Trophoblast cell (in vitro differentiated cells and primary cell): Measurements from ENCODE around the gene DBR1.

Source experiments
- DNase-seq, 2 donors: peaks; one replicate each; pipeline ENCODE4 v3.0.0-alpha.2; 2016
- H2AFZ ChIP-seq: 2 replicates; pipeline ENCODE4 v1.6.1; 2013; ENCODE audit warnings: low read length, moderate library complexity, mild to moderate bottlenecking; ENCODE audit not compliant: insufficient read depth, poor library complexity
- H2AK5ac ChIP-seq: 2 replicates; pipeline ENCODE4 v1.6.1; 2013; ENCODE audit warnings: mild to moderate bottlenecking, low read length
- H2BK120ac ChIP-seq: 2 replicates; pipeline ENCODE4 v1.6.1; 2013; ENCODE audit warnings: low read length, mild to moderate bottlenecking, moderate library complexity; ENCODE audit not compliant: insufficient read depth, poor library complexity
- H2BK12ac ChIP-seq: 2 replicates; pipeline ENCODE4 v1.6.1; 2013; ENCODE audit warnings: mild to moderate bottlenecking, low read length, moderate library complexity
- H2BK5ac ChIP-seq: 2 replicates; pipeline ENCODE4 v1.6.1; 2013; ENCODE audit warnings: low read length, low read depth, moderate library complexity, mild to moderate bottlenecking; ENCODE audit not compliant: poor library complexity
- H3K14ac ChIP-seq: 2 replicates; pipeline ENCODE4 v1.6.1; 2013; ENCODE audit warnings: mild to moderate bottlenecking, low read length
- H3K18ac ChIP-seq: 2 replicates; pipeline ENCODE4 v1.6.1; 2013; ENCODE audit warnings: mild to moderate bottlenecking, low read length
- H3K23ac ChIP-seq: 2 replicates; pipeline ENCODE4 v1.6.1; 2013; ENCODE audit warnings: low read length
- H3K27ac ChIP-seq: 2 replicates; pipeline ENCODE4 v1.5.1; 2013; ENCODE audit warnings: low read depth, mild to moderate bottlenecking, inconsistent platforms, low read length, moderate library complexity
- H3K27me3 ChIP-seq: 2 replicates; pipeline ENCODE4 v1.6.1; 2013; ENCODE audit warnings: inconsistent platforms, mild to moderate bottlenecking, low read length, moderate library complexity; ENCODE audit not compliant: insufficient read depth
- H3K36me3 ChIP-seq, 2 experiments: 1 replicate in 1 of 2; 2 replicates in 1 of 2; pipeline ENCODE4 v1.6.1; 2013; ENCODE audit warnings: low read length in 2 of 2, mild to moderate bottlenecking in 2 of 2, moderate library complexity in 1 of 2; ENCODE audit not compliant: insufficient read depth in 2 of 2, control insufficient read depth in 1 of 2
- H3K4ac ChIP-seq: 2 replicates; pipeline ENCODE4 v1.6.1; 2013; ENCODE audit warnings: low read depth, mild to moderate bottlenecking, low read length, moderate library complexity
- H3K4me1 ChIP-seq, 2 experiments: 1 replicate in 1 of 2; 2 replicates in 1 of 2; pipeline ENCODE4 v1.6.1; 2013; ENCODE audit warnings: low read length in 2 of 2, mild to moderate bottlenecking in 2 of 2, moderate library complexity in 1 of 2; ENCODE audit not compliant: insufficient read depth in 2 of 2, control insufficient read depth in 1 of 2
- H3K4me2 ChIP-seq: 2 replicates; pipeline ENCODE4 v1.6.1; 2013; ENCODE audit warnings: inconsistent platforms, mild to moderate bottlenecking, low read length, moderate library complexity
- H3K4me3 ChIP-seq: 2 replicates; pipeline ENCODE4 v1.5.1; 2013; ENCODE audit warnings: mild to moderate bottlenecking, low read depth, low read length, inconsistent platforms
- H3K79me1 ChIP-seq: one replicate; pipeline ENCODE4 v1.6.1; 2013; ENCODE audit warnings: low read length
- H3K79me2 ChIP-seq: 2 replicates; pipeline ENCODE4 v1.6.1; 2013; ENCODE audit warnings: low read length, mild to moderate bottlenecking; ENCODE audit not compliant: control insufficient read depth, insufficient read depth, poor library complexity
- H3K9ac ChIP-seq: 2 replicates; pipeline ENCODE4 v1.6.1; 2013; ENCODE audit warnings: mild to moderate bottlenecking, low read length
- H3K9me3 ChIP-seq: 2 replicates; pipeline ENCODE4 v1.6.1; 2013; ENCODE audit warnings: low read depth, mild to moderate bottlenecking, control low read depth, inconsistent platforms, low read length; ENCODE audit not compliant: insufficient read depth
- H4K12ac ChIP-seq: 2 replicates; pipeline ENCODE4 v1.6.1; 2013; ENCODE audit warnings: low read depth, mild to moderate bottlenecking, low read length, moderate library complexity
- H4K8ac ChIP-seq: 2 replicates; pipeline ENCODE4 v1.6.1; 2013; ENCODE audit warnings: low read depth, mild to moderate bottlenecking, low read length, moderate library complexity
- H4K91ac ChIP-seq: one replicate; pipeline ENCODE4 v1.6.1; 2013; ENCODE audit warnings: low read depth, mild to moderate bottlenecking, low read length, moderate library complexity
- WGBS: extraction: QIAGEN DNeasy Blood & Tissue Kit; methylation state at CpG from one replicate; pipeline ENCODE4 v1.1.7; 2013; ENCODE audit warnings: missing lambda C conversion rate; ENCODE audit not compliant: insufficient read length, insufficient coverage; ENCODE audit errors: extremely low coverage; 5-methylcytosine and 5-hydroxymethylcytosine counted together

The DBR1 gene

DNA sequence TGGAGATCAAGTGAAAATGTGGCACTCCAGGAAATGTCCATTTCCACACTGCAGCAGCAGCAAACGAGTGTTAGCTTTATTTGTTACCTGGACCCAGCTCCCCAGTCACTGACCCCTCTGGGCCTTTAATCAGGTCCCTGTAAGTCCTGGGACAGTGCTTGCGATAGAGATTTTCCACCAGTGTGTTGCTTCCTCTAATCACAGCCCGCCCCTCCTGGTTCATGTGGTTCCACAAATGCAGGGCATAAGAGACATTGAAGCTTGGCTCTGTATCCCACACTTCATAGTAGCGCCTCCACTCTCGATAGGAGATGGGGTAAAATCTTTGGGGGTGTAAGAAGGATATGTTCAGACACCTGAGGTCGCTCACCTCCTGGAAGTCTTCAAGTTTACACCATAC lies 50.5 kb downstream of the DBR1 start:
- H3K79me2 ChIP-seq, result no peaks in the 10 kb centered on the region
- H3K4me3 ChIP-seq, result no peak overlapping the region
- H3K27ac ChIP-seq, result no peak overlapping the region
- H2AK5ac ChIP-seq, result no peak overlapping the region
- peaks cover 2% of the 10 kb centered on the region for H3K9me3 ChIP-seq
- no CpG with 5 or more reads among the region's 6 CpGs for WGBS
- no peaks in the 10 kb centered on the region for H3K36me3 ChIP-seq
- H3K27me3 ChIP-seq, result no peaks in the 10 kb centered on the region
- DNase-seq, result no peak
- no peak overlapping the region for H3K4me2 ChIP-seq
- no peak overlapping the region for H3K23ac ChIP-seq
- no peak overlapping the region for H3K18ac ChIP-seq
- no peak overlapping the region for H2AFZ ChIP-seq
- H3K14ac ChIP-seq, result no peak overlapping the region
- no peak overlapping the region for H3K9ac ChIP-seq
- no peak overlapping the region for H3K4ac ChIP-seq
- no peak overlapping the region for H2BK12ac ChIP-seq
- H4K12ac ChIP-seq, result no peak overlapping the region
- no peak overlapping the region for H2BK5ac ChIP-seq
- H3K4me1 ChIP-seq, result peaks cover 0 to 2% of the 10 kb centered on the region in 2 experiments
- no peak overlapping the region for H4K8ac ChIP-seq
- H2BK120ac ChIP-seq, result no peak overlapping the region
- H4K91ac ChIP-seq, result no peak overlapping the region
- H3K79me1 ChIP-seq, result no peaks in the 10 kb centered on the region

DNA sequence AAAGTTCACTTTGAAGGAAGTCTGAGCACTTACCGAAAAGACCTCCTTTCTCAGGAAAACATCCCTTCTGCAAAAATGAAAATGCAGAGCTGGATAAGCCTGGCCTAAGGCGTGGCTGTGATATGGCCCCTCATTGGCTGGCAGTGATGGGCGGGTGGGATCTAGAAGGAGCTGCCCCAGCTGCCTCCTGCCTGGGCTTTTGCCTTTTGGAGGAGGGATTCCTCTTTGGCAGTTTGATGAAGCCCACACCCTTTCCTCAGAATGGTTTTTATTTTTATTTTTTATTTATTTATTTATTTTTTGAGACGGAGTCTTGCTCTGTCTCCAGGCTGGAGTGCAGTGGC lies 55.3 kb downstream of the DBR1 start:
- no peak overlapping the region for H3K14ac ChIP-seq
- H4K8ac ChIP-seq, result no peak overlapping the region
- H3K79me1 ChIP-seq, result peaks cover 7% of the 10 kb centered on the region
- DNase-seq, result no peak
- no peaks in the 10 kb centered on the region for H3K36me3 ChIP-seq
- H3K4me2 ChIP-seq, result no peak overlapping the region
- no peaks in the 10 kb centered on the region for H3K9me3 ChIP-seq
- no peak overlapping the region for H3K27ac ChIP-seq
- no peak overlapping the region for H4K91ac ChIP-seq
- peaks cover 2% of the 10 kb centered on the region for H3K79me2 ChIP-seq
- H2BK120ac ChIP-seq, result no peak overlapping the region
- H3K4ac ChIP-seq, result no peak overlapping the region
- no peak overlapping the region for H3K23ac ChIP-seq
- H3K18ac ChIP-seq, result no peak overlapping the region
- H2BK12ac ChIP-seq, result no peak overlapping the region
- WGBS, result no CpG with 5 or more reads among the region's 4 CpGs
- H4K12ac ChIP-seq, result no peak overlapping the region
- H2BK5ac ChIP-seq, result no peak overlapping the region
- no peak overlapping the region for H2AFZ ChIP-seq
- no peak overlapping the region for H3K4me3 ChIP-seq
- no peak overlapping the region for H2AK5ac ChIP-seq
- no peak overlapping the region for H3K9ac ChIP-seq
- H3K4me1 ChIP-seq, result peaks cover 2 to 3% of the 10 kb centered on the region in 2 experiments
- no peaks in the 10 kb centered on the region for H3K27me3 ChIP-seq

DNA sequence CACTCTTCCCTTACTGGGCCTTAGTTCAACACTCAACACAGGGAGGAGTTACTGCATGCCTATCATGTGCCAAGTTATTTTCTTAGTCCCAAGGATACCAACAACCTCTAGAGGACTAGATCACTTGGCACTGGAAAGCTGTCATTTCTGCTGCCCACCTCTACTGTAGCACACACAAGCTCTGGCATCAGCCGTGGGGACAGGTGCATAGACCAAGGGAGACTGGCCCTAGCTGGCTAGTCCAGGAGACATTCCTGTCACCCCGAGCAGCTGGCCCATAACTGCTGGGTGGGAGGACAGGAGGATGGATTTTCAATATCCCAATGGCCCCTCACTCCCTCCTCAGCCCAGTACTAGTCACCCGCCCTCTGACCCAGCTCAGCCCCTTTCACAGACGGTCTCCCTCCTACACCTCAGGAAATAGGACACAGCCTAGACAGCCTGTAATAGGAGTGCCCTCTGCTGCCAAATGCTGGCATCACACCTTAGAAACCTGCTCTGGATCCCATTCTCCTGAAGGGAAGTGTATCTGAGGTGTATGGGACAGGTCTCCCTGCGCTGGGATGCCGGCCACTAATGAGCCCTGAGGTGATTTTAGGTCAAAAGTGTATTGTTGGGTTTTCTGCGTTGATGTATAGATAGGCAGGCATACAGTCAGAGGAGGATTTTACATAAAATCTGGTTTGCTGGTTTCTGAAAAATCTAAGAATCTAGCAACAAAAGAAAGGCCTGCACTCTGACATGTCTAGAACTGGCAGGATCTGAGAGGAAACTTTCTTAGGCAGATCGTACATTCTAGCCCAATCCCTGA lies 55.9 kb downstream of the DBR1 start:
- Histone ChIP-seq H3K79me1 (peaks cover 7% of the 10 kb centered on the region), H3K27ac (no peak overlapping the region), H2BK120ac (no peak overlapping the region), H3K79me2 (peaks cover 2% of the 10 kb centered on the region), H3K4me2 (no peak overlapping the region), H3K27me3 (no peaks in the 10 kb centered on the region), H3K4ac (no peak overlapping the region), H2BK5ac (no peak overlapping the region), H3K23ac (no peak overlapping the region), H3K4me3 (no peak overlapping the region), H4K8ac (no peak overlapping the region), H3K18ac (no peak overlapping the region), H3K14ac (no peak overlapping the region), H2BK12ac (no peak overlapping the region), H3K9ac (no peak overlapping the region), H4K12ac (no peak overlapping the region), H2AK5ac (no peak overlapping the region), H3K4me1 (peaks cover 2 to 4% of the 10 kb centered on the region in 2 experiments), H2AFZ (no peak overlapping the region), H3K36me3 (no peaks in the 10 kb centered on the region), H4K91ac (no peak overlapping the region), H3K9me3 (no peaks in the 10 kb centered on the region)
- DNase-seq, result peak; percentile 73 to 90
- whole genome bisulfite sequencing, result no CpG with 5 or more reads among the region's 8 CpGs

DNA sequence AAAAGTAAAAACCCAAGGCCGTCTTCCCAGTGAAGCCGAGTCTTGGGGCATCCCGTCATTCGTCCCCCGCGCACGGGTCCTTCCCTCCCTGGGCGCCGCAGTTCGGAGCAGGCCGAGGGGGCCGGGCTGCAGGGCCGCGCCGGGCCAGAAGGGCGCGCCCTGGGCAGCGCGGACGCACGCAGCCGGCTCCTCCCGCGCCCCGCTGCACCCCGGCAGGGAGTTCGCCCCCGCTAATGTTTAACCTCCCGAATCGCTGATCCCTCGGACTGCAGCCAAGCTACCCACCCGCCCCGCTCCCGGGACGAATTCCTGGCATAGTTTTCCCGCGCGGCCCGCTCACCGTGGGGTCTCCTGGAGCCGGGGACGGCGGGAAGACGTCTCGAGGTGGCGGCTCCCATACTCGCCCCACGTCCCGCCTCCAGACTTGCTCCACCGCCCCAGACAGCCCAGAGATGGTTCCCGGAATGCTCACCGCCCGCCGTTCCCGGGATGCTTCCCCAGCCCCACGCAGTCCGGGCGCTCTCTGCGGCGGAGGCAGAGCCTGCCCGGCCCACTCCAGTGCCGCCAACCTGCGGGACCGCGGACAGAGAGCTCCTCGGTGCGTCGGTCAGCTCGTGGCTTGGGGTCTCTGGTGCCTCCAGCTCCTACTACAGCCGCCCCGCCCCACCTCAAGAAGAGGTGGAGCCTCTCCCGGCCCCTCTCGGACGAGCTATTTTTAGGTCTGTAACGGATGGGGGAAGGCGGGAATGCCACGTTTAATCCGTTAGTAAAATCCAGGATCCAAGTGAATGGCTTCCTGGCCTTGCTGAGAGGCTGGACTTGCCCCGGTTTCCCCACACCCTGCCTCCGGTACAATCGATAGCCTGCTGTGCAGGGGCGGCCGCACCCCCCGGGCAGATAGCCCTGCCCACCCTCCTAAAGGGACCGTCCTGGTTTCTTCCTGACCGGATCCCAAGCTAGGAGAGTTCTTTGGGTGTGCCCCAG lies 59.4 kb downstream of the DBR1 start, which contains the start of gene DZIP1L:
DZIP1L (minus strand) TSS at position 621 of the 984 bp plus-strand sequence. CDS start 11,637 bp downstream, outside the sequence.
- Histone ChIP-seq H3K27me3 (no peaks in the 10 kb centered on the region), H2BK120ac (peak within 1 kb of the TSS; percentile 34), H2BK5ac (peak within 1 kb of the TSS; percentile 54), H3K18ac (peak within 1 kb of the TSS; percentile 56), H3K23ac (no peak within 1 kb of the TSS), H4K12ac (peak within 1 kb of the TSS; percentile 34), H3K9me3 (no peaks in the 10 kb centered on the region), H3K4me2 (peak within 1 kb of the TSS; percentile 90), H2AFZ (peak within 1 kb of the TSS; percentile 89), H2BK12ac (peak within 1 kb of the TSS; percentile 5), H3K14ac (peak within 1 kb of the TSS; percentile 59), H4K8ac (peak within 1 kb of the TSS; percentile 20), H4K91ac (peak within 1 kb of the TSS; percentile 53), H3K4me3 (peak within 1 kb of the TSS; percentile 86), H3K79me2 (peaks cover 2% of the 10 kb centered on the region), H3K9ac (peak within 1 kb of the TSS; percentile 52), H3K79me1 (peaks cover 7% of the 10 kb centered on the region), H2AK5ac (no peak within 1 kb of the TSS), H3K4ac (peak within 1 kb of the TSS; percentile 0), H3K36me3 (no peaks in the 10 kb centered on the region), H3K27ac (peak within 1 kb of the TSS; percentile 20), H3K4me1 (peaks cover 4 to 5% of the 10 kb centered on the region in 2 experiments)
- no CpG with 5 or more reads among the region's 86 CpGs for WGBS
- DNase-seq, result peak in 1 of 2 donors; percentile 45
